Measurements from ENCODE around the gene SORCS2.

The SORCS2 gene

GRCh38 chr4:7342223-7343080, 150.1 kb downstream of the SORCS2 start:
- no peak for FAIRE-seq

GRCh38 chr4:7343081-7343655, 150.8 kb downstream of the SORCS2 start:
- FAIRE-seq = no peak

GRCh38 chr4:7343950-7344349, 151.6 kb downstream of the SORCS2 start:
- no peak for FAIRE-seq

GRCh38 chr4:7344636-7345155, 152.4 kb downstream of the SORCS2 start:
- no peak for FAIRE-seq

- no peak for FAIRE-seq
Measured at GRCh38 chr4:7347981-7348380, 155.6 kb downstream of the SORCS2 start.

GRCh38 chr4:7348946-7349900, 156.9 kb downstream of the SORCS2 start:
- no peak for FAIRE-seq

GRCh38 chr4:7350396-7350795, 158.1 kb downstream of the SORCS2 start:
- FAIRE-seq = no peak

- FAIRE-seq = no peak
Measured at GRCh38 chr4:7351014-7351413, 158.7 kb downstream of the SORCS2 start.

- no peak for FAIRE-seq
Measured at GRCh38 chr4:7352486-7352885, 160.1 kb downstream of the SORCS2 start.

GRCh38 chr4:7353046-7353790, 160.9 kb downstream of the SORCS2 start:
- FAIRE-seq = no peak

GRCh38 chr4:7353846-7354610, 161.7 kb downstream of the SORCS2 start:
- no peak for FAIRE-seq

GRCh38 chr4:7354927-7355326, 162.6 kb downstream of the SORCS2 start:
- no peak for FAIRE-seq

GRCh38 chr4:7355795-7356194, 163.5 kb downstream of the SORCS2 start:
- no peak for FAIRE-seq

GRCh38 chr4:7356667-7357310, 164.5 kb downstream of the SORCS2 start:
- no peak for FAIRE-seq

- FAIRE-seq = no peak
Measured at GRCh38 chr4:7357323-7357722, 165.0 kb downstream of the SORCS2 start.

- FAIRE-seq = no peak
Measured at GRCh38 chr4:7358100-7358735, 165.9 kb downstream of the SORCS2 start.

GRCh38 chr4:7359400-7360062, 167.2 kb downstream of the SORCS2 start:
- FAIRE-seq = no peak

- FAIRE-seq = no peak
Measured at GRCh38 chr4:7360806-7361205, 168.5 kb downstream of the SORCS2 start.

GRCh38 chr4:7361280-7361895, 169.1 kb downstream of the SORCS2 start:
- FAIRE-seq = no peak
